Measurements from ENCODE around the gene MIA. TPM values are rescaled to one million over a fixed set of nuclear protein-coding genes. Genes with fewer than 3 reads are reported as not detected.

Gene MIA
- total RNA-seq, 1 experiment from 2014 or later, result not detected

DNA sequence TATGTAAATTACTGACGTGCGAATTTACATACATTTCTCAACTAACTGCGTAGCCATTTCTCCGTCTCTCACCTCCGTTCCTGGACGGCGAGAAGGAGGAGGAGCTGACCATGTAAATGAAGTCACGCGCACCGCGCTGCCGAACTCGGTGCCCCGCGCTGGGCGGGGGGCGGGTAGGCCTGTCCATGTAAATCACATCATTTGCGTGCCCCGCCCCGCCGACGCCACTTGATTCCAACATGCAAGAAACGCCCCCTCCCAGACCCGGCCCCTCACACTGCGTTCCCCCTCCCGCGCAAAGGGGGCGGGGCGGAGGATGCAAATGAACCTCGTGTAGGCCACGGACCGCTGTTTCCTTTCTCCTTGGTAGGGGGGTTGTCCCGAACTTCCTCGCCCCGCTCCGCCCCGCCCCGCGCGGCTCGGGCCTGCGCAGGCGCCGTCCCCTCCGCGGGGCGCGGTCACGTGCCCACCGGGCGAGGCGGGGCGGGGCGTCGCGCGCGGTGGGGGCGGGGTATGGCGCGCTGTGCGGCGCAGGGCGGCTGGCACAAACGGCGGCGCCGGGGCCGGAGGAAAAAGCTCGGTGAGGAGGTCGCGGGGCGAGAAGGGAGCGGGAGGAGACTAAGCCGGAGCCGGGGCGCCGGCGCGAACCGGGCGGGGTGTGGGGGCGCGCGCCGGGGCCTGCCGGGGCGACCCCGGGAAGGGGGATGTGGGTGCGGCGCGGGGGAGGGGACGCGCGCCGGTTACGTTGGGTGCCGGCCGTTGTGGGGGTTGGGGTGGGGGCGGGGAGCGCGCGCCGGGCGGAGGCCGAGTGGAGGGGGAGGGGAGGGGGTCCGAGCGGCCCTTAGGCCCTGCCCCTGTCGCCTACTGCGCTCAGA lies 23.6 kb downstream of the MIA start, which contains the start of gene EGLN2:
TSS of gene EGLN2 (plus strand) at position 509 of the 875 bp plus-strand sequence. CDS start 1,382 bp downstream, outside the sequence.
- Histone ChIP-seq H2BK12ac (ENCODE audit: insufficient read length, low read depth, low read length) (no peak within 1 kb of the TSS), H3K14ac (ENCODE audit: insufficient read depth, low read length) (peak within 1 kb of the TSS; percentile 90), H4K5ac (ENCODE audit: insufficient read length, low read depth, low read length) (no peak within 1 kb of the TSS), H3K23me2 (ENCODE audit: insufficient read length, low read depth, low read length, poor library complexity, severe bottlenecking) (peaks cover 9% of the 10 kb centered on the region), H4K91ac (ENCODE audit: insufficient read length, low read depth, low read length) (no peak within 1 kb of the TSS), H2BK120ac (ENCODE audit: low read depth, low read length, poor library complexity, severe bottlenecking) (peak within 1 kb of the TSS; percentile 44), H3K27ac (ENCODE audit: insufficient read length, low read depth, low read length) (peak within 1 kb of the TSS; percentile 51), H3T11ph (ENCODE audit: low read length) (no peak within 1 kb of the TSS), H3K4me1 (ENCODE audit: insufficient read depth, low read length) (peaks cover 2% of the 10 kb centered on the region; the same call in 1 of the 2 replicates), H3K23ac (ENCODE audit: insufficient read length, low read depth, low read length) (no peak within 1 kb of the TSS), H4K20me1 (ENCODE audit: control insufficient read depth, insufficient read depth, insufficient read length) (peaks cover 2% of the 10 kb centered on the region), H3K79me1 (ENCODE audit: insufficient read depth, low read depth, low read length, poor library complexity, severe bottlenecking) (peaks cover 4% of the 10 kb centered on the region), H3K79me2 (ENCODE audit: insufficient read depth, low read length) (peaks cover 22% of the 10 kb centered on the region; the same call in 1 of the 2 replicates), H3K4me2 (ENCODE audit: insufficient read depth, insufficient read length, low read length) (peak within 1 kb of the TSS; percentile 82), H3K18ac (ENCODE audit: insufficient read length, low read depth, low read length) (peak within 1 kb of the TSS; percentile 80), H2AFZ (ENCODE audit: low read length) (no peak within 1 kb of the TSS), H3K9ac (ENCODE audit: extremely low read depth, insufficient read length, low read length) (peak within 1 kb of the TSS; percentile 87), H2BK5ac (ENCODE audit: insufficient read length, low read length) (no peak within 1 kb of the TSS), H2AK5ac (ENCODE audit: insufficient read length, low read length) (no peak within 1 kb of the TSS), H2BK15ac (ENCODE audit: low read depth, low read length) (no peak within 1 kb of the TSS), H4K8ac (replicated peaks; ENCODE audit: insufficient read length, low read depth, low read length) (no peak within 1 kb of the TSS), H3K27me3 (ENCODE audit: insufficient read depth, low read length) (no peaks in the 10 kb centered on the region), H3K4ac (ENCODE audit: low read depth, low read length) (no peak within 1 kb of the TSS; the same call in 1 of the 2 replicates), H2BK20ac (ENCODE audit: low read depth, low read length, poor library complexity, severe bottlenecking) (no peak within 1 kb of the TSS), H3K56ac (ENCODE audit: insufficient read length, low read depth, low read length) (no peak within 1 kb of the TSS), H3K9me3 (ENCODE audit: control insufficient read depth, low read depth, low read length) (no peaks in the 10 kb centered on the region)
- Mint-ChIP-seq H3K4me1 (peaks cover 32 to 43% of the 10 kb centered on the region in 2 experiments), H3K4me3 (peak within 1 kb of the TSS; percentile 93 to 96), H3K36me3 (ENCODE audit: insufficient read depth in 1 of 3, low read depth in 3 of 3) (peaks cover 11 to 36% (median 32%) of the 10 kb centered on the region in 3 experiments; a peak in 6 of 7 replicates), H3K27me3 (ENCODE audit: low read depth) (no peaks in the 10 kb centered on the region; the same call in 1 of the 2 replicates), H3K9me3 (no peaks in the 10 kb centered on the region; a peak in 1 of 5 replicates), H3K27ac (peak within 1 kb of the TSS; percentile 98 to 99 (median 98))
- peak; percentile 100 for DNase-seq
- no CpG with 5 or more reads among the region's 110 CpGs for WGBS (ENCODE audit: extremely low coverage, insufficient read length, low lambda C conversion rate)
- TF ChIP-seq, protein P1, sequence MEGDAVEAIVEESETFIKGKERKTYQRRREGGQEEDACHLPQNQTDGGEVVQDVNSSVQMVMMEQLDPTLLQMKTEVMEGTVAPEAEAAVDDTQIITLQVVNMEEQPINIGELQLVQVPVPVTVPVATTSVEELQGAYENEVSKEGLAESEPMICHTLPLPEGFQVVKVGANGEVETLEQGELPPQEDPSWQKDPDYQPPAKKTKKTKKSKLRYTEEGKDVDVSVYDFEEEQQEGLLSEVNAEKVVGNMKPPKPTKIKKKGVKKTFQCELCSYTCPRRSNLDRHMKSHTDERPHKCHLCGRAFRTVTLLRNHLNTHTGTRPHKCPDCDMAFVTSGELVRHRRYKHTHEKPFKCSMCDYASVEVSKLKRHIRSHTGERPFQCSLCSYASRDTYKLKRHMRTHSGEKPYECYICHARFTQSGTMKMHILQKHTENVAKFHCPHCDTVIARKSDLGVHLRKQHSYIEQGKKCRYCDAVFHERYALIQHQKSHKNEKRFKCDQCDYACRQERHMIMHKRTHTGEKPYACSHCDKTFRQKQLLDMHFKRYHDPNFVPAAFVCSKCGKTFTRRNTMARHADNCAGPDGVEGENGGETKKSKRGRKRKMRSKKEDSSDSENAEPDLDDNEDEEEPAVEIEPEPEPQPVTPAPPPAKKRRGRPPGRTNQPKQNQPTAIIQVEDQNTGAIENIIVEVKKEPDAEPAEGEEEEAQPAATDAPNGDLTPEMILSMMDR (conservative IDR thresholded peaks at IDR 0.05), result no peak
